GM21737 (cell line): Measurements from ENCODE around the gene KRTAP7-1.

Source experiments
- ATAC-seq: cut with Tn5 transposase; IDR thresholded peaks from one replicate; pipeline ENCODE4 v1.9.1; 2021; ENCODE audit warnings: mild to moderate bottlenecking, moderate library complexity; ENCODE audit not compliant: unreplicated experiment

Gene KRTAP7-1, protein sequence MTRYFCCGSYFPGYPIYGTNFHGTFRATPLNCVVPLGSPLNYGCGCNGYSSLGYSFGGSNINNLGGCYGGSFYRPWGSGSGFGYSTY

DNA sequence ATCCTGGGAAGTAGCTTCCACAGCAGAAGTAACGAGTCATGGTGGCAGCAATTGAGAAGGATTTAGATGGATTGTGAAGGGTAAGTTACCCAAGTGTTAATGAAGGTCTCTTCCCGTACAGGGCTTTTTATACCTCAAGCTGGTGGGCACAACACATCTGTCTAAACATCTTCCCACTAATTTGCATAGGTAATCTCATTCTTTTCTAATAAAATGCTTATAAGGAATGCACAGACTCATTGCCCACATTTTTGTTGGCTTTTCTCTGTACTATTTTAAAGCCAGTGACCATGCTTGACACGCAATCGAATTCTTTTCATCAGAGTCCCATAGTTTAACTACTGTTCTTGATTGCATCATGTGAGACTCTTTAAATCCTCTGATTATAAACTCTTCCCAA, at the start of gene KRTAP7-1:
Gene KRTAP7-1 (minus strand): TSS at position 101 of the 400 bp plus-strand sequence. CDS start 61 bp downstream, at position 40.
- no peak for ATAC-seq

DNA sequence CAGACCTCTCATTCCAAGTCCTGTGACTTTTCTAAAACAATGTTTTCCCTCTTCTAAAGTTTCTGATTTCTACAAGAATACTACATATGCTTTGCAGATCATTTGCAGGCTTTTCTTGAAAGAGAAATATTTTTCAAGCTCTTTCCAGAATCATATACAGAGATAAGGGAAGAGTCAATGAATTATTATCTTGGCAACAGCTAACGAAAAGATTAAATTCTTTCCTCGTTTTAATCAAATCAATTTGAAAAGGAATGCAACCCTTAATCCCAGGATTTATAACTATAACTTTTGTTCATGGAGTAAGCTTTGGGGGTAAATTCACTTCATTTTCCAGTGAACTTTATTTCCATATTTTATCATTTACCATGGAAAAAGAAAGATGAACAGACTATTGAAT, 45.0 kb upstream of the KRTAP7-1 start:
- ATAC-seq, result no peak

DNA sequence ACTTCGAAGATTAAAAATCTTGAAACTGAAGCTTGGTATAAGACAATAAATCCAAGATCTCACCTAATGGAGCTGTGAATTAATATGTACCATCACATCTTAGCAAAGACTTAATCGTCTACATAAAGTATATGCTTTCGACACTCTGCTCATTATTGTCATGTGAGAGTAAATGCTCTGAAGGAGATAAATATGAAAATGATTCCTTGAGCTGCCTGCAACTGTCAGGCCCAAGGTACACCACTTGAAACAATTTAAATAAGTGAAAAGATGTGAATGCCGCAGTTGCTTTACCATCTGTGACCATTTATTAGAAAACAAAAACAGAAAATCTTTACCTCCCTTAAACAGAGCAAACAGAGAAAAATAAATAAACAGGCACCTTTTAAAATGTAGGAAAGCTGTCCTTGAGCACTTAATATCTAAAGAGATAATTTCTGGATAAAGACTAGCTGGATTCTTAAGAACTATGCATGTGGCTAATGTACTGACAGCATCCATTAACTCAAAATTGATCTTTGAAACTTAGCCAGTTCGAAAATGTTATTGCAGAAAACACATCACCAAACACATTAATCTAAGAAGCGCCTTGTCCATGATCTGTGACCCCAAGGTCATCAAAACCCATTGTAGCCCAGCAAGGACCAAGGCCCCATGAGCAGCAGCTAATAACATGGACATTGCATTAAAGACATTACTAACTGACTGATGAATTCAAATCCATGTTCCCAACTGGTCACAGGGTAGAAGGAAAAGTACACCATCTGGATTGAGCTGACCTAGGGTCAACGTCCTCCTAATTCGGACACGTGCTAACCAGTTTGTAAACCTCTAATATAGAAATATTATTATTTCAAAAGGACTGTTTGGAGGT, 18.3 kb upstream of the KRTAP7-1 start:
- ATAC-seq, result no peak

DNA sequence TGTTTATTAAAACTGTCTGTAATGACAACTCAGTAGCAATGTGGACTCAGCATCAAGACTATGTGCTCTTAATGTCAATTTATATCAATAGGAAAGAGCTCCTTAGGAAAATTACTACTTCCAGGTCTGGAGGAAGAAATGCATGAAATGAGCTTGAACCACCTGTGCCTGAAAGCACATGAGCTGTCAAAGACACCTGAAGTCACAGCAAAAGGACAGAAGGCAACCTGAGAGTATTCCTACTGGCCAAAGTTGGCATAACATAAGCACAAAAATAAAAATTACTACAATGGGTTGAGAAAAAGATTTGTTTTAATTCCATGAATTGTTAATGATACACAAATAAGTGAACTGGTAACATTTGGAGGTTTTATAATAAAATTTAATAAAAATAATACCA, 13.4 kb upstream of the KRTAP7-1 start:
- no peak for ATAC-seq

DNA sequence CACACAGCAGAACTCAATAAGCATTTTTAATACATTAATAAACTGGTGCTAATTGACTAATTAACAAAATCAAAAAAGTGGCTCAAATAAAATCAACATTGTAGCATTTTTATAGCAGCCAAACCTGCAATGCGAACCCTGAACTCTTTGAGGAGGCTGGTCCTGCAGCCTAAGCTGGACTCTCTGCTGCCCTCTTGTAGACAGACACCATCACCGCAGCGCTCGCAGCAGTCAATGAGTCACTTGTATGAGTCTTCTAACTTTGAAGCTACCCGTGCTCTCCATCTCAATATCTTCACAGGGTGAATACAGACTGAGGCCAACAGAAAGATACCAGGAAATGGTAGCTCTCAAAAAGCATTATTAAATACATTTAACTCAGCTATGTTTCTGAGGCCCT, 9.7 kb upstream of the KRTAP7-1 start:
- ATAC-seq, result no peak

DNA sequence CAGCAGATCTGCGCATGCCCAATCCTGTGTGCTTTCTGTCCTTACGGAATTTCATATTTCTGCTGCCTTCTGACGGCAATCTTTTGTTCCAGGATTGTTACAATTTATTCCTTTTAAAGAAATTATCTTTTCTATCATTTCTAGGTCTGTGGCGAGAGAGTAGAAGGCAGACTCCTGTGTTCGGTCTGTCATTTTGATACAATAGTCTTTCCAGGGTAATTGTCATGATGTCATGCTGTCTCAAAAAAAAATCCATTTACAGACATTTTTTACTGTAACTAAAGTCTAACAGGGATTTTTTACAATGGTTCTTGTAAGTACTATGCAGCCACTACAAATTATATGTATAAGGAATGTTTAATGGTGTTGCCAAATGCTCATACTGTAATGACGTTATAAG, 9.0 kb upstream of the KRTAP7-1 start:
- ATAC-seq, result no peak

DNA sequence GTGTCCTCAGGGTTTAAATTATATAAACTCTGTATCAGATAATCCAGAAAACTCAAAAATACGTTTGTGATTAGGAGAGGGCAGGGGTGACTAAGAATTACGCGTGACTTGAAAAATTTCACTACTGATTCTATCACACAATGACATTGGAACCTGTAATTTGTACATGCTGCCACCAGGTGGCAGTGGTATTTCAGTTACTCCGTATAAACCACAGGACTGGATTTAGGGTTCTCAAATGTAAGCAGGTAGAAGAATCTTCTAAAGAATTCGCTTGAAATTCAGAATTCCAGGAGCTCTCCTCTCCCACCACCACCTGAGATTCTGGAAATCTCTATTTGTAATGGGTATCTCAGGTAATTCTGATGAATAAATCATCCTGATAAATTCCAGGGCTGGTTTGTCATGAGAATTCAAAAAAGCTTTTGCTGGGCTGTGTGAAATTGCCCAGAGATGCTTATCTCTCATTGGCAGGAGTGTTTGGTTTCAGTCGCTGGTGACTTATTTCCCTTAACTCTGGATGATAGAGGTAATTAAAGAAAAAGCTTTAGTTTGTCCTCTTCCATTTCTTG, 1.7 kb upstream of the KRTAP7-1 start:
- no peak for ATAC-seq

DNA sequence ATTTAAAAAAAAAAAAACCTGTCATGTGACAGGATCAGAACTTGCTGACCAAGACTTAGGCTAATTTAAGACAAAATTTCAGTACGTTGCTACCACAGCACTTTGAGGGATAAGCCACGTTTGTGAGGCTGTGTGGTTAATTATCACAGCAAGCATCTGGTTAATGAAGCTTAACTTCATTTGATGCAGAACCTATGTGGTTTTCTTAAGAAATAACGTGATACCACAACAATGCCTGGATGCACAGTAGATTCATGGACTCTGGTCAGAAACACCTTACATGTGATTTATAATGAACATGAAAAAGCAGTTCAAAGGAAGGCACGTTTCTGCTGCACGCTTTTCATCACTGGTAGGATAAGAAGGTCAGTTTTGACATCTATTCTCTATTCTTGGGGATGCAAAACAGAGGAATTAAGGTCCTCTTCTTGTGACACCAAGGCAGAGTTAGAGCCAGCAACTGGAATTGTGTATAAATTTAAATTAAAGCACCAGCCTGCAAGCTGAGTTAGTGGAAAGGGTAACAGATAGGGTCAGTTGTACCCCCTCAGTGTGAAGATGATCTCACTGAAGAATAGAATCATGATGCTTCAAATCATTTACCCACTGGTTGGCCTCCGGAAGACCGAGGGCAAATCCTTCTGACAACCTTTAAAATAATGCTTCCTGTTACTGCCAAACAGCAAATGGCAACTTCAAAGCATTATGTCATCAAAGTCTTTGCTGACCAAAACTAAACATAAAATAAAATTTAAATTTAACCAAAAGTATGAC, 10.5 kb downstream of the KRTAP7-1 start:
- no peak for ATAC-seq

DNA sequence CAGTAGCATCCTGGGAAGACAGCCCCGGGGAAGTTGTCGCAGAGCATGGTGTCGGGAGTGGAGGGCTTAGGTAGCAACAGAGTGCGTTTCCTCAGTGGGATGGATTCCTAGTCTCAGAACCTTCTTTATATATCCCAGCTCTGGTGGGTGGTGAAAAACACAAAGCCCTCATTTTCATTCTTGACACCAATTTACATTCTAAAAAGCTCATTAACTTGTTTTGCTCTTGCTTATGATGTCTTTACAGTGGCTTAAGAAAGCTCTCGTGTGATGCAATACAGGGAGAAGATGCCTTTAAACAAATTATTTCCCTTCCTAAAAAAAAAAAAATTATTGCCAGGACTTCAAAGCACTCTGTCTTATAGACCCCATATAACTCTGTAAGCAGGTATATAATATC, 16.4 kb downstream of the KRTAP7-1 start, which contains the start of gene KRTAP8-1:
Gene KRTAP8-1 (minus strand): TSS at position 101 of the 400 bp plus-strand sequence. CDS start 54 bp downstream, at position 47.
- no peak for ATAC-seq

DNA sequence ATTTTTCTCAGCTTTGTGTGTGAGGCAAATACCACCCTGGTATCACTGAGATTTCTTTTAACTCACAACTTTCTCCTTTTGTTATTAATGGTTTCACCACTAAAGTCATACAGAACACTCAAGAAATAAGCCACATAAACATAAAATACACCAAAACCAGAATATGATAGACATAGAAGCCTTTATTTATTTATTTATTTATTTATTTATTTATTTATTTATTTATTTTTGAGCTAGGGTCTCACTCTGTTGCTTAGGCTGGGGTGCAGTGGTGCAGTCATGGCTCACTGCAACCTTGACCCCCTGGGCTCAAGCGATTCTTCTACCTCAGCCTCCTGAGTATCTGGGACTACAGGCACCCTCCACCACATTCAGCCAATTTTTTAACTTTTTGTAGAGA, 29.0 kb downstream of the KRTAP7-1 start:
- no peak for ATAC-seq

DNA sequence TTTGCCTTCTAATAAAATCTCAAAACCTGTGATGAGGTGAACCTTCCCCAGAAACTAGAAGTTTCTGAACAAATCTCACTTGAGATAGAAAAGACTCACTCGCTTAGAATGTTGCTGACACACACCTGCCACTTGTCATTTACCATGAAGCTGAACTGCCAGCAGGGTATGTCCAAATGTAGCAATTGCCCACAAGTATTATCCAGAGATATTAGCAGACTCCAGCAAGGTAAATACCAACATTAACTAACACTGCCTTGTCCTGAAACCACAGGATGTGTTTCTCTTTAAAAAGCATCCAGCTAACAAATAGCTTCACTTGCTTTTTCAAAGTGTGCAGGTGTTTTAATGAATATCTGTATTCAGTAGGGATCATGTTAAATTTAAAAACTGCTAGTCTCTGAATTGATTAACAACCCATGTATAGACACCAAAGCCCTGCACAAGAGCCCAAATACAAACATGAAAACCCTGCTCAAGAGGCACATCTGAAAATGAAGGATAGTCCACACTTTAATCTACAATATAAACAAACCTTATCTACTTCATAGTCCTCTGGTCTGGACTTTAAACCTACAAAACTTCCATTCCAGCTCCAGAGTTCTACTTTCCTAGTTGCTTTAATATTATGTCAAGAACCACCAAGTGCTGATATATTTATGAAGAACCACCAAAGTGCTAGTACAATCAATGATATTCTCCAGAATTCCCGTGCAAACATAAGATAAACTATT, 35.8 kb downstream of the KRTAP7-1 start:
- ATAC-seq, result no peak

DNA sequence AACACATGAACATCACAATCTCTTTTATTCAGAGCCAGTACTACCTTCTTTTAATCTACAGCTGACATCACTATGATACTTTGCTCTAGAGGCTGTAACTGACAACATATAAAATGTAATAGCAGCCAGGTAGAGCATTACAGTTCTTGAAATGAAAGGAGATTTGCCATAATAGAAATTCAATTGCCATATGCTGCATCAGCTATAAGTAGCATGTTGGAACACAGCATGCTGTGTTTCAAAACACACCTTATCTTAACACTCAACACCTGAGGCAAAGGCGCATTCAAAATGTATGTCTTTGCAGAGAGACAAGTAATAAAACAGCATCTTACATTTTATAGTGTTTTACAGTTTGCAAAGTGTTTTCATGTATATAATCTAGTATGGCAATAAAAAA, 50.3 kb downstream of the KRTAP7-1 start:
- ATAC-seq, result no peak
